Retinal pigment epithelial cell (primary cell): ENCODE measurements around the gene SLC13A3.

Experiments used
- DNase-seq: peaks from one replicate; pipeline ENCODE4 v3.0.0-alpha.2; 2010; ENCODE audit warnings: low read depth
- H3K4me3 ChIP-seq: 2 replicates; pipeline ENCODE4 v1.5.1; 2011; ENCODE audit warnings: mild to moderate bottlenecking, low read length, control low read depth, moderate library complexity
- CTCF ChIP-seq: conservative IDR thresholded peaks from 2 replicates; pipeline ENCODE4 v1.5.1; 2011; ENCODE audit warnings: low read depth, low read length, control low read depth, inconsistent platforms

Gene SLC13A3

GRCh38 chr20:46599227-46599987 is 51.9 kb downstream of the SLC13A3 start:
- TF ChIP-seq CTCF: no peak
- no peak for DNase-seq
- H3K4me3 ChIP-seq: no peak overlapping the region

- no peak for TF ChIP-seq CTCF
- DNase-seq: no peak
- no peak overlapping the region for H3K4me3 ChIP-seq
Measured at GRCh38 chr20:46595933-46596332, 55.3 kb downstream of the SLC13A3 start.

GRCh38 chr20:46594725-46595124 is 56.5 kb downstream of the SLC13A3 start:
- no peak overlapping the region for H3K4me3 ChIP-seq
- no peak for TF ChIP-seq CTCF
- no peak for DNase-seq

- no peak for TF ChIP-seq CTCF
- DNase-seq: no peak
- H3K4me3 ChIP-seq: no peak overlapping the region
Measured at GRCh38 chr20:46592580-46593362, 58.5 kb downstream of the SLC13A3 start.

GRCh38 chr20:46590443-46590842 is 60.8 kb downstream of the SLC13A3 start:
- TF ChIP-seq CTCF: no peak
- no peak for DNase-seq
- no peak overlapping the region for H3K4me3 ChIP-seq

GRCh38 chr20:46588532-46589511 is 62.4 kb downstream of the SLC13A3 start:
- DNase-seq: no peak
- no peak for TF ChIP-seq CTCF
- H3K4me3 ChIP-seq: no peak overlapping the region
